ENCODE data around the gene NUTM2A. TPM values are rescaled to one million over a fixed set of nuclear protein-coding genes. Genes with fewer than 3 reads are reported as not detected.
"Not testable (repeated sequence)": the region's sequence is repeated elsewhere in the genome, so short reads cannot be mapped to it uniquely, and the experiment has no call there.

NUTM2A gene
- total and polyA plus RNA-seq, 3 donors from 2014 or later: 4.2 to 7.6 (median 6.1) TPM

- intact Hi-C loops (cut with DNase I; ENCODE audit: low total_unique reads); H3K4me3 ChIP-seq; H3K4me1 ChIP-seq; H3K36me3 ChIP-seq (ENCODE audit: low read depth, missing control alignments); H3K27ac ChIP-seq; DNase-seq; H3K27me3 ChIP-seq; H3K9me3 ChIP-seq: not testable (repeated sequence)
- 60 to 81% methylated on average over 9 to 21 of the region's 21 CpGs for WGBS, 2 donors
These were observed 11.4 kb upstream of the NUTM2A start for GRCh38 chr10:87213806-87214205.

DNA sequence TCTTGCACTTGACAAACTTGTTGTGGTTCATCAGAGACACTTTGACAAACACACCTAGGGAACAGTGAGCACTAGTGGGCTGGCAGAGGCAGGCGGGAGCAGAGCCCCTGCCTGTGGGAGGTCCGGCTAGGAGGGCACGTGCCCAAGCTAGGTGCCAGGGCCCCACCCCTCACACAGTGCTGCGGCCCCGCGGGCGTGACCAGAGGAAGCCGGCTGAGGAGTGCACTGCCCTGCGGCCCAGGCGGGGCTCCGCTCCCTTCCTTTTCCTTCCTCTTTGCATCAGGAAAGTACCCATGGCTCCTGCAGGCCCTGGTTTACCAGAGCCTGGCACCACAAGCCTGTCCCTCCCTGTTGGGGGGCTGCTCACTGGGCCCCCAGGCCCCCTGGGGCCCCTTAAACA, 9.1 kb upstream of the NUTM2A start:
- H3K27ac ChIP-seq; H3K9me3 ChIP-seq; DNase-seq; H3K27me3 ChIP-seq; H3K4me3 ChIP-seq; H3K36me3 ChIP-seq (ENCODE audit: low read depth, missing control alignments); intact Hi-C loops (cut with DNase I; ENCODE audit: low total_unique reads); H3K4me1 ChIP-seq: not testable (repeated sequence)
- WGBS, 2 donors: 71 to 82% methylated on average over 10 to 11 of the region's 11 CpGs

DNA sequence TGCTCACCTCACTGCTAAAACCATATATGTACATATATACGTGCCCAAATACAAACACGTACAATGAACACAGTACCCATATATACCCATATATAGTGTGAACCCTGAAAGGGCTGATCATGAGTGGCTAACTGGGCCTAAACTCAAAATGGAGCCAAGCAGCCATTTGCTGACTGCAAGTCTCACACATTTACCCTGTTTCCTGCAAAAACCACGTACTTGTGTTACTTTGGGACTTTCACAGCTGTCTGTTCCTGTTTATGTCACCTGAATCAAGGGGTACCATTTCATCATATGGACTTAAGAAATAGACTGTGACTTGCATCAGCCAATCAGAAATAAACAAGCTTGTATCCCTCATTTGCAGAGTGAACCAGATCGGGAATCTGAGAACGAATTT, 5.9 kb upstream of the NUTM2A start:
- 83% methylated on average over 1 of the region's 5 CpGs; no CpG with 5 or more reads in 1 of the 2 donors for WGBS, 2 donors
- H3K27me3 ChIP-seq; H3K9me3 ChIP-seq; DNase-seq; H3K36me3 ChIP-seq (ENCODE audit: low read depth, missing control alignments); intact Hi-C loops (cut with DNase I; ENCODE audit: low total_unique reads); H3K4me3 ChIP-seq; H3K4me1 ChIP-seq; H3K27ac ChIP-seq: not testable (repeated sequence)

GRCh38 chr10:87222789-87223188, 2.5 kb upstream of the NUTM2A start:
- WGBS, 2 donors: 92 to 94% methylated on average over 8 to 22 of the region's 30 CpGs
- intact Hi-C loops (cut with DNase I; ENCODE audit: low total_unique reads); DNase-seq; H3K36me3 ChIP-seq (ENCODE audit: low read depth, missing control alignments); H3K27ac ChIP-seq; H3K4me1 ChIP-seq; H3K4me3 ChIP-seq; H3K9me3 ChIP-seq; H3K27me3 ChIP-seq: not testable (repeated sequence)

GRCh38 chr10:87228247-87228646, 3.0 kb downstream of the NUTM2A start:
- intact Hi-C loops (cut with DNase I; ENCODE audit: low total_unique reads); H3K27me3 ChIP-seq; H3K4me1 ChIP-seq: not testable (repeated sequence)

GRCh38 chr10:87229211-87229610, 4.0 kb downstream of the NUTM2A start:
- DNase-seq; H3K27me3 ChIP-seq; H3K9me3 ChIP-seq; H3K36me3 ChIP-seq (ENCODE audit: low read depth, missing control alignments); H3K4me3 ChIP-seq; H3K27ac ChIP-seq; intact Hi-C loops (cut with DNase I; ENCODE audit: low total_unique reads); H3K4me1 ChIP-seq: not testable (repeated sequence)
- WGBS, 2 donors: 94 to 99% methylated on average over 7 to 9 of the region's 9 CpGs

More at GRCh38 chr10:87228247-87228646, 3.0 kb downstream of the NUTM2A start:
- H3K27ac ChIP-seq; H3K4me3 ChIP-seq; H3K36me3 ChIP-seq (ENCODE audit: low read depth, missing control alignments); DNase-seq; H3K9me3 ChIP-seq: not testable (repeated sequence)
- WGBS, 2 donors: 94% methylated on average over 8 of the region's 20 CpGs; no CpG with 5 or more reads in 1 of the 2 donors

DNA sequence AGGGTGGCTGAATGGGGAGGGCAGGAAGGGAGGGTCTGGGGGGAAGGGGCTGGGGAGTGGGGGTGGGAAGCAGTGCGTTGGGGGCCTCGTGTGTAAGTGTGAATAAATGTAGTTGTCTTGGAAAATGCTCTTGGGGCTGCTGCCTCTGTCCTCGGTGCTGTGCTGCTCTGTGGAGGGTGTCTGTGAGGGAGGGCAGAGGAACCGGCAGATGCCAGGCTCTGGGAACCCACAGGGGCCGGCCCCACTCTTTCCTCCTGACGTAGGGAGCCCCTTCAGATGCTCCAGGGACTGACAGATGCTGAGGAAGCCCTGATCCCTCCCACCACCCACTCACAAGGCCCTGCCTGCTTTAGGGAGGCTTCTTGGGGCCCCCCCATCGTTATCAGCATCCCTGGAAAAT, 9.6 kb downstream of the NUTM2A start:
- DNase-seq; intact Hi-C loops (cut with DNase I; ENCODE audit: low total_unique reads); H3K27me3 ChIP-seq; H3K27ac ChIP-seq; H3K4me1 ChIP-seq; H3K4me3 ChIP-seq; H3K9me3 ChIP-seq; H3K36me3 ChIP-seq (ENCODE audit: low read depth, missing control alignments): not testable (repeated sequence)
- 54% methylated on average over 2 of the region's 7 CpGs; no CpG with 5 or more reads in 1 of the 2 donors for WGBS, 2 donors

DNA sequence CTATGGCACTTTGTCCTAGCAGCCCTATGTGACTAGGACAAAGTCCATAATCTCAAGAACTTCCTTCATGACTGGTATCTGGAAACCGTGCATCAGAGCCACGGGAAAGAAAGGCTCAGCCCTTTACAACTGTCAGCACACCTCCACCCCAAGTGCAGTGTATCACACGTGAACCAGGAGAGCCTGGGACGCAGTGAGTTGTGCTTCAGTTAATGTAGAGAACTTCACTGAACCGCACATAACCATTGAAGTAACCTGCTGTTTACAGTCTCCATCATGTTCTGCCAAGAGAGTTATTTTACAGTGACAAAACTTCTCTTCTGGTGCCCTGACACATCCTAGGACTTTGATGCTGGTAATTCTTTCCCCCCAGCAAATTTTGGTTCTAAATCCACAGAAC, 12.0 kb downstream of the NUTM2A start:
- H3K27ac ChIP-seq; intact Hi-C loops (cut with DNase I; ENCODE audit: low total_unique reads); H3K4me1 ChIP-seq; H3K9me3 ChIP-seq; H3K36me3 ChIP-seq (ENCODE audit: low read depth, missing control alignments); DNase-seq; H3K4me3 ChIP-seq; H3K27me3 ChIP-seq: not testable (repeated sequence)
- 84 to 100% methylated on average over 3 of the region's 5 CpGs for WGBS, 2 donors

- H3K36me3 ChIP-seq (ENCODE audit: low read depth, missing control alignments); H3K27me3 ChIP-seq; H3K9me3 ChIP-seq; H3K4me3 ChIP-seq; intact Hi-C loops (cut with DNase I; ENCODE audit: low total_unique reads); H3K4me1 ChIP-seq; DNase-seq; H3K27ac ChIP-seq: not testable (repeated sequence)
- WGBS, 2 donors: 69 to 70% methylated on average over 2 of the region's 6 CpGs
These were observed 14.1 kb downstream of the NUTM2A start for GRCh38 chr10:87239346-87239808.

DNA sequence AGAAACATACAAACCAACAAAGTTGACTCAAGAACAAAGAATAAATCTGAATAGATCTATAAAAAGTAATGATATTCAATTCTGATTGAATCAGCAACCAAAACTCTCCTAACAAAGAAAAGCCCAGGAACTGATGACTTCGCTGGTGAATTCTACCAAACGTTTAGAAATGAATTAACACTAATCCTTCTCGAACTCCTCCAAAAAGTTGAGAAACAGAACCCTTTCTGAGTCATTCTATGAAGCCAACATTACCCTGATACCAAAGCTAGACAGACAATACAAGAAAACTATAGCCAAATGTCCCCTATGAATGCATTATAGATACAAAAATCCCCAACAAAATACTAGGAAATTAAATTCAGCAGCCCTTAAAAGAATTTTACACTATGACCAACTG, 16.9 kb downstream of the NUTM2A start:
- H3K4me3 ChIP-seq; H3K4me1 ChIP-seq; DNase-seq; H3K36me3 ChIP-seq (ENCODE audit: low read depth, missing control alignments); H3K27me3 ChIP-seq; H3K9me3 ChIP-seq; intact Hi-C loops (cut with DNase I; ENCODE audit: low total_unique reads); H3K27ac ChIP-seq: not testable (repeated sequence)
- WGBS, 2 donors: 90 to 91% methylated on average over 3 of the region's 3 CpGs

GRCh38 chr10:87247335-87247734, 22.1 kb downstream of the NUTM2A start:
- WGBS, 2 donors: 87 to 90% methylated on average over 1 of the region's 3 CpGs
- intact Hi-C loops (cut with DNase I; ENCODE audit: low total_unique reads): not testable (repeated sequence)

DNA sequence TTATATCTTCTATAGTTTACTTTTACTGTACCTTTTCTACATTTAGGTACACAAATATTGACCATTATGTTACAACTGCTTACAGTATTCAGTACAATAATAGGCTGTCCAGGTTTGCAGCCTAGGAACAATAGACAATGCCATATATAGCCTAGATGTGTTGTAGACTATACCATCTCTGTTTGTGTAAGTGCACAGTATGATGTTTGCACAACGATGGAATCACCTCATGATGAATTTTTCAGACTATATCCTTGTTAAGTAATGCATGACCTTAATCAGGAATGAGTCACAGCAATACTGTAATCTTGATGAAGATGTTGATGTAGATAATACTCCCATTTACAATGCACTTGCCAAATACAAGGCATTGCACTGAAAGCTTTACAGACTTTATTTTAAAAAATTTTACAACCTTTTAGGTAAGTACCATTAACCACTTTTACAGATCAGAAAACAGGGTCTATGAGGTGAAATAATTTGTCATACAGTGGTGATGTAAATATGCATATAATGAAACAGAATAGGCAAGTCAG, 23.6 kb downstream of the NUTM2A start:
- H3K27ac ChIP-seq; intact Hi-C loops (cut with DNase I; ENCODE audit: low total_unique reads); H3K27me3 ChIP-seq; H3K36me3 ChIP-seq (ENCODE audit: low read depth, missing control alignments); H3K4me3 ChIP-seq; H3K9me3 ChIP-seq; DNase-seq; H3K4me1 ChIP-seq: not testable (repeated sequence)
- WGBS, 2 donors: 89% methylated on average over 1 of the region's 1 CpG; no CpG with 5 or more reads in 1 of the 2 donors

More at GRCh38 chr10:87247335-87247734, 22.1 kb downstream of the NUTM2A start:
- not testable (repeated sequence) for H3K27me3 ChIP-seq; H3K4me1 ChIP-seq; H3K36me3 ChIP-seq (ENCODE audit: low read depth, missing control alignments); H3K27ac ChIP-seq; H3K9me3 ChIP-seq; DNase-seq; H3K4me3 ChIP-seq
